ENCODE results near the gene FAM13A. TPM values are rescaled to one million over a fixed set of nuclear protein-coding genes. Genes with fewer than 3 reads are reported as not detected.

FAM13A gene
- total RNA-seq, 2 experiments from 2014 or later, result 1.4 to 1.6 TPM

- Mint-ChIP-seq H3K4me3 (no peak overlapping the region), H3K36me3 (ENCODE audit: low read depth) (no peaks in the 10 kb centered on the region), H3K27me3 (ENCODE audit: low read depth) (no peaks in the 10 kb centered on the region), H3K4me1 (ENCODE audit: low read depth) (peaks cover 5% of the 10 kb centered on the region), H3K27ac (no peak overlapping the region), H3K9me3 (peaks cover 2% of the 10 kb centered on the region)
- intact Hi-C loops (cut with micrococcal nuclease), result no loop called here
- CTCF ChIA-PET, result no interaction called here
- DNase-seq, result no peak
These were observed 89.1 kb downstream of the FAM13A start for GRCh38 chr4:88967883-88968331.

DNA sequence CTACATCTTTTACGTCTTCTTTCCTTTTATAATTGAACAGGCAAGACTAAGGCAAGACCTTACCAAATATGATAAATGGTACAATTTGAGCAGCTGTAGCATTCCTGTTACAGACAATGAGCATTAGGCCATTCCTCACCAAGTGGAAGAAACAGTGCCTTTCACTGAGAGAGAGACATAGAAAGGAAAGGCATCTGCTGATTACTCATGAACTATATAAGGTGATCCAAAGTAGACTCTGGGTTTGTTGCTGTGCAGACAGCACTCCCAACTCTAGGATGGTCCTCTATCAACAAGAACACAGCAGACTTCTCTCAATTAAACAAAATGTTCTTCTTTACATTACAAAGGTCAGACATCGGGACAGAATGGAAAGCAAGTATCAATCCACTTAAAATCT is 91.9 kb downstream of the FAM13A start:
- CTCF ChIA-PET, result interaction anchor here (0.7 kb wide), 1 partner anchor 59 kb away, joined by 3 read pairs; no protein-coding TSS in a partner anchor
- Mint-ChIP-seq H3K36me3 (ENCODE audit: low read depth) (no peaks in the 10 kb centered on the region), H3K4me1 (ENCODE audit: low read depth) (peaks cover 11% of the 10 kb centered on the region)

DNA sequence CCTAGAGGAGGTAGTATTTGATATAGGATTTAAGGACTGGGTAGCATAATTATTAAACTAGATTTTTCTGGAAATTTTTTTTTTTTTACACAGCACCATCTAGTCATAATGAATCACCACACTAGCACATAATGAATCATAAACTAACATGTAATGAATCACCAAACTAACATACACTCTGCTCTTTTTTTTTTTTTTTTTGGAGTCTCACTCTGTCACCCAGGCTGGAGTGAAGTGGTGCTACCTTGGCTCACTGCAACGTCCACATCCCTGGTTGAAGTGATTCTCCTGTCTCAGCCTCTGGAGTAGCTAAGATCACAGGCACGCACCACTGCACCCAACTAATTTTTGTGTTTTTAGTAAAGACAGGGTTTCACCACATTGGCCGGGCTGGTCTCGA is 92.5 kb downstream of the FAM13A start:
- H3K9me3 Mint-ChIP-seq, result peaks cover 1% of the 10 kb centered on the region
- intact Hi-C loops (cut with micrococcal nuclease), result loop anchor here (1.0 to 2.0 kb wide), 3 partner anchors 24 to 141 kb away; no protein-coding TSS in a partner anchor
- H3K36me3 Mint-ChIP-seq (ENCODE audit: low read depth), result no peaks in the 10 kb centered on the region
- CTCF ChIA-PET, result interaction anchor here (0.7 kb wide), 1 partner anchor 60 kb away, joined by 3 read pairs; no protein-coding TSS in a partner anchor
- peak; percentile 18 for DNase-seq
- H3K4me3 Mint-ChIP-seq, result no peak overlapping the region
- H3K27ac Mint-ChIP-seq, result no peak overlapping the region
- H3K27me3 Mint-ChIP-seq (ENCODE audit: low read depth), result no peaks in the 10 kb centered on the region
- H3K4me1 Mint-ChIP-seq (ENCODE audit: low read depth), result peaks cover 11% of the 10 kb centered on the region

More for the DNA sequence above, 91.9 kb downstream of the FAM13A start:
- Mint-ChIP-seq H3K4me3 (no peak overlapping the region), H3K9me3 (no peaks in the 10 kb centered on the region), H3K27ac (no peak overlapping the region), H3K27me3 (ENCODE audit: low read depth) (no peaks in the 10 kb centered on the region)
- no peak for DNase-seq
- intact Hi-C loops (cut with micrococcal nuclease), result loop anchor here (2.0 kb wide), 1 partner anchor 24 kb away; no protein-coding TSS in a partner anchor

DNA sequence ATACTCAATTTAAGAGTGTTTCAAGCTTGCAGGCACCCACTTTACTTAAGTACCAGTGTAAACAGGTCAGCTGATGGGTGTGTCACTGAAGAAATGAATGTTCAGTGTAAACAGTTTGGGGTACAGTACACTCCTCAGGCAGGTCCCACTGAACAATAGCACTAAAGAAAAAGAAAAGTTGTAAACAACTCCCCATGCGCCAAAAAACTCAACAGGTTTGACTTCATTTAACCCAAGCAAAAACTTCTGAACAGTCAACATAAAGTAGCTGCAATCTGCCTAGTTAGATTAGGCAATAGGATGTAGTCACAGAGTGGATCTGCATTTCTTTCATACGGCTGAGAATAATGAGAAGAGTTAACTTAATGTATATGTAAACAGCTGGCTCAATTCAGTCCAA is 93.2 kb downstream of the FAM13A start:
- Mint-ChIP-seq H3K36me3 (ENCODE audit: low read depth) (no peaks in the 10 kb centered on the region), H3K4me1 (ENCODE audit: low read depth) (peaks cover 11% of the 10 kb centered on the region), H3K27me3 (ENCODE audit: low read depth) (no peaks in the 10 kb centered on the region), H3K9me3 (peaks cover 4% of the 10 kb centered on the region), H3K4me3 (no peak overlapping the region), H3K27ac (no peak overlapping the region)
- CTCF ChIA-PET, result interaction anchor here (0.7 kb wide), 1 partner anchor 101 kb away, joined by 4 read pairs; no protein-coding TSS in a partner anchor
- intact Hi-C loops (cut with micrococcal nuclease), result loop anchor here (1.0 to 2.0 kb wide), 3 partner anchors 23 to 141 kb away; no protein-coding TSS in a partner anchor
- no peak for DNase-seq

GRCh38 chr4:88962396-88962795 is 94.6 kb downstream of the FAM13A start:
- H3K36me3 Mint-ChIP-seq (ENCODE audit: low read depth), result no peaks in the 10 kb centered on the region
- H3K9me3 Mint-ChIP-seq, result peaks cover 4% of the 10 kb centered on the region
- no peak overlapping the region for H3K27ac Mint-ChIP-seq
- intact Hi-C loops (cut with micrococcal nuclease), result no loop called here
- H3K4me1 Mint-ChIP-seq (ENCODE audit: low read depth), result peaks cover 11% of the 10 kb centered on the region
- DNase-seq, result no peak
- H3K4me3 Mint-ChIP-seq, result no peak overlapping the region
- CTCF ChIA-PET, result interaction anchor here (0.7 kb wide), 1 partner anchor 423 kb away, joined by 3 read pairs; no protein-coding TSS in a partner anchor
- H3K27me3 Mint-ChIP-seq (ENCODE audit: low read depth), result no peaks in the 10 kb centered on the region

DNA sequence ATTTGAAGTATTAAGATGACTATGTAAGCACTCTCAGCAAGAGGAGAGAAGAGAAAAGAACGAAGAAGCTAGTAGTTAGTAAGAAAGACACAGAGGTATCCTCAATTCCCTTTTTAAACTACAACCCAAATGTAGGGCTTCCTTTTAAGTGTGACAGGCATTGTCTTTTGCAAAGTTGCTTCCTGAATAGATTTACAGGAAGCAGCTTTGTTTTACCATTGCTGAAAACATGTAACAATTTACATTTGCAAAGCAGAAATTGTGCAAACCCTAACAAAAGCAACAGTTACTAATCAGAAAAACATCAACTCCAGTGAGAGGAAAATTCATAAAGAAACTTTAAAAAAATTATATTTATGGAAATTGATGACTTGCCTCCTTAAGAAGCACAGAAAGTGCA is 96.4 kb downstream of the FAM13A start:
- intact Hi-C loops (cut with micrococcal nuclease), result no loop called here
- Mint-ChIP-seq H3K4me1 (ENCODE audit: low read depth) (peaks cover 11% of the 10 kb centered on the region), H3K27ac (no peak overlapping the region), H3K27me3 (ENCODE audit: low read depth) (no peaks in the 10 kb centered on the region), H3K36me3 (ENCODE audit: low read depth) (no peaks in the 10 kb centered on the region), H3K9me3 (peaks cover 4% of the 10 kb centered on the region), H3K4me3 (no peak overlapping the region)
- DNase-seq, result no peak
- CTCF ChIA-PET, result no interaction called here

GRCh38 chr4:88958080-88958479 is 98.9 kb downstream of the FAM13A start:
- CTCF ChIA-PET, result interaction anchor here (0.7 kb wide), 1 partner anchor 979 kb away, joined by 3 read pairs; no protein-coding TSS in a partner anchor
- Mint-ChIP-seq H3K36me3 (ENCODE audit: low read depth) (no peaks in the 10 kb centered on the region), H3K4me3 (no peak overlapping the region), H3K9me3 (peaks cover 4% of the 10 kb centered on the region), H3K27ac (no peak overlapping the region), H3K27me3 (ENCODE audit: low read depth) (no peaks in the 10 kb centered on the region), H3K4me1 (ENCODE audit: low read depth) (peaks cover 13% of the 10 kb centered on the region)
- intact Hi-C loops (cut with micrococcal nuclease), result no loop called here
- DNase-seq, result no peak

DNA sequence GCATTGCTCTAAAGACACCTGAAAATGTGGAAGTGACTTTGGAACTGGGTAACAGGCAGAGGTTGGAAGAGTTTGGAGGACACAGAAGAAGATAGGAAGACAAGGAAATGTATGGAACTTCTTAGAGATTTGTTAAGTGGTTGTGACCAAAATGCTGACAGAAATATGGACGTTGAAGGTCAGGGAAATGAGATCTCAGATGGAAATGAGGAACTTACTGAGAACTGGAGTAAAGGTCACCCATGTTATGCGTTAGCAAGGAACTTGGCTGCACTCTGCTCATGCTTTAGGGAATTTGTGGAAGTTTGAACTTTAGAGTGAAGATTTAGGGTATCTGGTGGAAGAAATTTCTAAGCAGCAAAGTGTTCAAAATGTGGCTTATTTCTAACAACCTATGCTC is 99.4 kb downstream of the FAM13A start:
- no peak overlapping the region for H3K4me3 Mint-ChIP-seq
- no peaks in the 10 kb centered on the region for H3K36me3 Mint-ChIP-seq (ENCODE audit: low read depth)
- no peaks in the 10 kb centered on the region for H3K27me3 Mint-ChIP-seq (ENCODE audit: low read depth)
- peaks cover 13% of the 10 kb centered on the region for H3K4me1 Mint-ChIP-seq (ENCODE audit: low read depth)
- peaks cover 4% of the 10 kb centered on the region for H3K9me3 Mint-ChIP-seq
- DNase-seq, result no peak
- intact Hi-C loops (cut with micrococcal nuclease), result no loop called here
- no peak overlapping the region for H3K27ac Mint-ChIP-seq
- CTCF ChIA-PET, result interaction anchor here (0.6 kb wide), 1 partner anchor 433 kb away, joined by 3 read pairs; no protein-coding TSS in a partner anchor

GRCh38 chr4:88955580-88956380 is 101.2 kb downstream of the FAM13A start:
- Mint-ChIP-seq H3K27me3 (ENCODE audit: low read depth) (no peaks in the 10 kb centered on the region), H3K36me3 (ENCODE audit: low read depth) (no peaks in the 10 kb centered on the region), H3K9me3 (peaks cover 4% of the 10 kb centered on the region), H3K27ac (no peak overlapping the region), H3K4me3 (no peak overlapping the region), H3K4me1 (ENCODE audit: low read depth) (peaks cover 13% of the 10 kb centered on the region)
- intact Hi-C loops (cut with micrococcal nuclease), result no loop called here
- CTCF ChIA-PET, result interaction anchor here (0.7 to 1.1 kb wide), 2 partner anchors 24 to 184 kb away, joined by 3 to 4 read pairs; no protein-coding TSS in a partner anchor
- no peak for DNase-seq

DNA sequence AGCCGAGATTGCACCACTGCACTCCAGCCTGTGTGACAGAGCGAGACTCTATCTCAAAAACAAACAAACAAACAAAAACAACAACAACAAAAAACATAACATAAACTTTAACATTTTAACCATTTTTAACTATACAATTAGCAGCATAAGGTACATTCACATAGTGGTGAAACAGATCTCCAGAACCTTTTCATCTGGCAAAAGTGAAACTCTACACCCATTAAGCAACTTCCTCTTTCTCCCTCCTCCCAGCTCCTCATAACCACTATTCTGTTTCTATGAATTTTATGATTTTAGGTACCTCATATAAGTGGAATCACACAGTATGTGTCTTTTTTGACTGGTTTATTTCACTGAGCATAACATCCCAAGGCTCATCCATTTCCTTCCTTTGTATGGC is 103.6 kb downstream of the FAM13A start:
- intact Hi-C loops (cut with micrococcal nuclease), result no loop called here
- Mint-ChIP-seq H3K9me3 (no peaks in the 10 kb centered on the region), H3K27ac (no peak overlapping the region), H3K4me3 (no peak overlapping the region), H3K36me3 (ENCODE audit: low read depth) (no peaks in the 10 kb centered on the region), H3K4me1 (ENCODE audit: low read depth) (peaks cover 17% of the 10 kb centered on the region), H3K27me3 (ENCODE audit: low read depth) (no peaks in the 10 kb centered on the region)
- CTCF ChIA-PET, result no interaction called here
- DNase-seq, result no peak

DNA sequence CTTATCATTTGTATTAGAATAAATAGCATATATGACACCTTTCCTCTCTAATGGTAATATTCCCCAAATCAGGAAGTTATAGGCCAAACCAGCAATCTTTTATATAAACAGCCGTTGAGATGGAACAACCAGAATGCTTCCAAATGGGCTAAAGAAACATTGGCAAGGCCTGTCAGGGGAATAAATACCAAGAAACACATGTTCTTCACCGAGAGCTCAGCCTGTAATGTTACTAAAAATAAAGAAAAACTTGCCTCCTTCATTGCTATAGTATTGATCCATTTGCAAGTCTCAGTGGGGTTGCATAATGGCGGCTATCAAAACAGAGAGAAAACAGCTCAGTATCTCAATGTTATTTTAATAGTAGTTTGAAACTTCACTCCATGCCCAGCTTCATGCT is 104.9 kb downstream of the FAM13A start:
- no peak overlapping the region for H3K27ac Mint-ChIP-seq
- H3K9me3 Mint-ChIP-seq, result no peaks in the 10 kb centered on the region
- no peak for DNase-seq
- H3K4me1 Mint-ChIP-seq (ENCODE audit: low read depth), result peaks cover 17% of the 10 kb centered on the region
- H3K36me3 Mint-ChIP-seq (ENCODE audit: low read depth), result no peaks in the 10 kb centered on the region
- intact Hi-C loops (cut with micrococcal nuclease), result no loop called here
- CTCF ChIA-PET, result interaction anchor here (1.1 kb wide), 1 partner anchor 79 kb away, joined by 3 read pairs; no protein-coding TSS in a partner anchor
- no peaks in the 10 kb centered on the region for H3K27me3 Mint-ChIP-seq (ENCODE audit: low read depth)
- no peak overlapping the region for H3K4me3 Mint-ChIP-seq

- Mint-ChIP-seq H3K36me3 (ENCODE audit: low read depth) (no peaks in the 10 kb centered on the region), H3K4me1 (ENCODE audit: low read depth) (peaks cover 17% of the 10 kb centered on the region), H3K27ac (no peak overlapping the region), H3K27me3 (ENCODE audit: low read depth) (no peaks in the 10 kb centered on the region), H3K4me3 (no peak overlapping the region), H3K9me3 (no peaks in the 10 kb centered on the region)
- no peak for DNase-seq
- CTCF ChIA-PET, result no interaction called here
- intact Hi-C loops (cut with micrococcal nuclease), result no loop called here
These were observed 107.4 kb downstream of the FAM13A start for GRCh38 chr4:88949605-88950004.
